Measurements from ENCODE around the gene NBEAL1.

GRCh38 chr2:203030545-203030944 is 15.9 kb downstream of the NBEAL1 start:
- TF ChIP-seq CTCF (IDR thresholded peaks at IDR 0.05) (no peak), EP300 (IDR thresholded peaks at IDR 0.05) (no peak)

All from tibial nerve (tissue), 4 donors.